GM13976 (cell line): ENCODE data around the gene ARFGAP3.
A peak's percentile ranks its signal among the peaks of the same experiment; 100 is the strongest.

Experiments
- DNase-seq: peaks from one replicate; pipeline ENCODE4 v3.0.0; 2012; ENCODE audit warnings: low spot score
- in situ Hi-C: fragments of 300-500 bp; cut with MboI; formaldehyde crosslinking; loops from one replicate; pipeline ENCODE4 v1.12.0; 2022; ENCODE audit warnings: low sequenced_read_pairs, mixed read lengths, inconsistent platforms; ENCODE audit not compliant: unreplicated experiment
- TF ChIP-seq, protein P1 (sequence below): IDR thresholded peaks from 2 replicates; pipeline ENCODE4 v1.5.1; 2012; ENCODE audit warnings: borderline replicate concordance, mild to moderate bottlenecking; ENCODE audit not compliant: insufficient read depth; ENCODE audit errors: extremely low read depth, missing control alignments, control extremely low read depth

The ARFGAP3 gene

GRCh38 chr22:42856179-42856864, 751 bp downstream of the ARFGAP3 start:
- in situ Hi-C loops: no loop called here
- DNase-seq: peak; percentile 49
- TF ChIP-seq, protein P1, sequence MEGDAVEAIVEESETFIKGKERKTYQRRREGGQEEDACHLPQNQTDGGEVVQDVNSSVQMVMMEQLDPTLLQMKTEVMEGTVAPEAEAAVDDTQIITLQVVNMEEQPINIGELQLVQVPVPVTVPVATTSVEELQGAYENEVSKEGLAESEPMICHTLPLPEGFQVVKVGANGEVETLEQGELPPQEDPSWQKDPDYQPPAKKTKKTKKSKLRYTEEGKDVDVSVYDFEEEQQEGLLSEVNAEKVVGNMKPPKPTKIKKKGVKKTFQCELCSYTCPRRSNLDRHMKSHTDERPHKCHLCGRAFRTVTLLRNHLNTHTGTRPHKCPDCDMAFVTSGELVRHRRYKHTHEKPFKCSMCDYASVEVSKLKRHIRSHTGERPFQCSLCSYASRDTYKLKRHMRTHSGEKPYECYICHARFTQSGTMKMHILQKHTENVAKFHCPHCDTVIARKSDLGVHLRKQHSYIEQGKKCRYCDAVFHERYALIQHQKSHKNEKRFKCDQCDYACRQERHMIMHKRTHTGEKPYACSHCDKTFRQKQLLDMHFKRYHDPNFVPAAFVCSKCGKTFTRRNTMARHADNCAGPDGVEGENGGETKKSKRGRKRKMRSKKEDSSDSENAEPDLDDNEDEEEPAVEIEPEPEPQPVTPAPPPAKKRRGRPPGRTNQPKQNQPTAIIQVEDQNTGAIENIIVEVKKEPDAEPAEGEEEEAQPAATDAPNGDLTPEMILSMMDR: no peak

GRCh38 chr22:42855721-42856120, 1.4 kb downstream of the ARFGAP3 start:
- no peak for DNase-seq
- in situ Hi-C loops: no loop called here
- TF ChIP-seq, protein P1: no peak

GRCh38 chr22:42855211-42855610, 1.9 kb downstream of the ARFGAP3 start:
- in situ Hi-C loops: no loop called here
- no peak for DNase-seq
- TF ChIP-seq, protein P1: no peak

- TF ChIP-seq, protein P1: no peak
- DNase-seq: no peak
- in situ Hi-C loops: no loop called here
Observed at GRCh38 chr22:42848941-42849550, 8.0 kb downstream of the ARFGAP3 start.

DNA sequence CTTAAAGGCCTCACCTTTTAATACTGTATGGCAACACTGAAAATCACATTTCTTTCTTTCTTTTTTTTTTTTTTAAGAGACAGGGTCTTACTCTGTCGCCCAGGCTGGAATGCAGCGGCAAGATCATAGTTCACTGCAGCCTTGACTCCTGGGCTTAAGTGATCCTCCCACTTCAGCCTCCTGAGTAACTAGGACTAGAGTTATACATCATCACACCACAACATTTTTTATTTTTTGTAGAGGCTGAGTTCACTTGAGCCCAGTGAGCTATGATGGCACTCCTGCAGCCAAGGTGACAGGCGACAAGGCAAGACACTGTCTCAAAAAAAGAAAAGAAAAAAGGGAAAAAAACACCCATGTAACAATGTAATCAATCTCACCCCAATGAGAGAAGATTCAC, 10.0 kb downstream of the ARFGAP3 start:
- in situ Hi-C loops: no loop called here
- DNase-seq: no peak
- TF ChIP-seq, protein P1: no peak

- in situ Hi-C loops: no loop called here
- no peak for DNase-seq
- TF ChIP-seq, protein P1: no peak
Observed at GRCh38 chr22:42844756-42845155, 12.3 kb downstream of the ARFGAP3 start.
